Smooth muscle cell (in vitro differentiated cells): ENCODE measurements around the gene PADI4. TPM values are rescaled to one million over a fixed set of nuclear protein-coding genes. Genes with fewer than 3 reads are reported as not detected.

Source experiments
- DNase-seq: peaks from one replicate; lab custom pipeline; 2025; ENCODE audit not compliant: unreplicated experiment; lab: John Stamatoyannopoulos, UW
- H2AFZ ChIP-seq: fragments of 200-600 bp; sonication (generic); 2 replicates; pipeline ENCODE4 v1.6.0; 2016; ENCODE audit warnings: antibody characterized with exemption, low read depth, mild to moderate bottlenecking
- H3F3A ChIP-seq: fragments of 200-600 bp; sonication (generic); 2 replicates; pipeline ENCODE4 v1.6.0; 2017; ENCODE audit warnings: antibody characterized with exemption, low read depth
- H3K27ac ChIP-seq: fragments of 200-600 bp; sonication (generic); 2 replicates; pipeline ENCODE4 v1.5.1; 2016; ENCODE audit warnings: low read depth, mild to moderate bottlenecking
- H3K27me3 ChIP-seq: fragments of 200-600 bp; sonication (generic); 2 replicates; pipeline ENCODE4 v1.6.1; 2016; ENCODE audit warnings: low read depth, mild to moderate bottlenecking
- H3K36me3 ChIP-seq: fragments of 200-600 bp; sonication (generic); 2 replicates; pipeline ENCODE4 v1.5.1; 2016; ENCODE audit warnings: low read depth
- H3K4me1 ChIP-seq: fragments of 200-600 bp; sonication (generic); 2 replicates; pipeline ENCODE4 v1.5.1; 2016; ENCODE audit warnings: low read depth
- H3K4me2 ChIP-seq: fragments of 200-600 bp; sonication (generic); 2 replicates; pipeline ENCODE4 v1.6.0; 2016; ENCODE audit warnings: mild to moderate bottlenecking
- H3K4me3 ChIP-seq: fragments of 200-600 bp; sonication (generic); 2 replicates; pipeline ENCODE4 v1.5.1; 2016; ENCODE audit warnings: mild to moderate bottlenecking
- H3K79me2 ChIP-seq: fragments of 200-600 bp; sonication (generic); 2 replicates; pipeline ENCODE4 v1.6.0; 2016; ENCODE audit warnings: low read depth, mild to moderate bottlenecking
- H3K9ac ChIP-seq: fragments of 200-600 bp; sonication (generic); 2 replicates; pipeline ENCODE4 v1.6.0; 2016; ENCODE audit warnings: low read depth
- H3K9me3 ChIP-seq: fragments of 200-600 bp; sonication (generic); replicated peaks from 2 replicates; pipeline ENCODE4 v1.5.1; 2016; ENCODE audit warnings: low read depth
- H4K20me1 ChIP-seq: fragments of 200-600 bp; sonication (generic); 2 replicates; pipeline ENCODE4 v1.6.0; 2016; ENCODE audit warnings: low read depth
- WGBS: methylation state at CpG from one replicate; pipeline ENCODE4 v1.1.7; 2016; ENCODE audit warnings: low lambda C conversion rate; 5-methylcytosine and 5-hydroxymethylcytosine counted together
- polyA plus RNA-seq: library from polyadenylated mRNA; unstranded; fragments of >200 nt; fragmentation: Nextera tagmentation; extraction: Ambion mirVana; gene quantifications from 2 replicates; pipeline ENCODE4 v1.2.1, GENCODE V29; 2016
- total RNA-seq: library from RNA; depleted of rRNA; stranded (reverse); fragments of >200 nt; gene quantifications from 2 replicates; pipeline ENCODE4 v1.2.3, GENCODE V29; 2014
- TF ChIP-seq, protein P1 (sequence below): fragments of 200-600 bp; sonication (generic); IDR thresholded peaks from 2 replicates; pipeline ENCODE4 v1.5.1; 2017; ENCODE audit warnings: borderline replicate concordance, mild to moderate bottlenecking, antibody characterized with exemption; ENCODE audit not compliant: insufficient read depth, poor library complexity, severe bottlenecking

Gene PADI4
- total and polyA plus RNA-seq, 2 experiments from 2014 or later: not detected

- no peaks in the 10 kb centered on the region for H3K4me1 ChIP-seq
- DNase-seq: no peak
- H3K9me3 ChIP-seq: peaks cover 6% of the 10 kb centered on the region
- no peak overlapping the region for H2AFZ ChIP-seq
- no peak overlapping the region for H3K27ac ChIP-seq
- no peak overlapping the region for H3K4me3 ChIP-seq
- H4K20me1 ChIP-seq: no peaks in the 10 kb centered on the region
- no peak overlapping the region for H3K9ac ChIP-seq
- H3K4me2 ChIP-seq: no peak overlapping the region
- H3K27me3 ChIP-seq: no peaks in the 10 kb centered on the region
- 55% methylated on average over 6 of the region's 6 CpGs for WGBS
- no peaks in the 10 kb centered on the region for H3K36me3 ChIP-seq
- no peaks in the 10 kb centered on the region for H3F3A ChIP-seq
- H3K79me2 ChIP-seq: no peaks in the 10 kb centered on the region
- TF ChIP-seq, protein P1, sequence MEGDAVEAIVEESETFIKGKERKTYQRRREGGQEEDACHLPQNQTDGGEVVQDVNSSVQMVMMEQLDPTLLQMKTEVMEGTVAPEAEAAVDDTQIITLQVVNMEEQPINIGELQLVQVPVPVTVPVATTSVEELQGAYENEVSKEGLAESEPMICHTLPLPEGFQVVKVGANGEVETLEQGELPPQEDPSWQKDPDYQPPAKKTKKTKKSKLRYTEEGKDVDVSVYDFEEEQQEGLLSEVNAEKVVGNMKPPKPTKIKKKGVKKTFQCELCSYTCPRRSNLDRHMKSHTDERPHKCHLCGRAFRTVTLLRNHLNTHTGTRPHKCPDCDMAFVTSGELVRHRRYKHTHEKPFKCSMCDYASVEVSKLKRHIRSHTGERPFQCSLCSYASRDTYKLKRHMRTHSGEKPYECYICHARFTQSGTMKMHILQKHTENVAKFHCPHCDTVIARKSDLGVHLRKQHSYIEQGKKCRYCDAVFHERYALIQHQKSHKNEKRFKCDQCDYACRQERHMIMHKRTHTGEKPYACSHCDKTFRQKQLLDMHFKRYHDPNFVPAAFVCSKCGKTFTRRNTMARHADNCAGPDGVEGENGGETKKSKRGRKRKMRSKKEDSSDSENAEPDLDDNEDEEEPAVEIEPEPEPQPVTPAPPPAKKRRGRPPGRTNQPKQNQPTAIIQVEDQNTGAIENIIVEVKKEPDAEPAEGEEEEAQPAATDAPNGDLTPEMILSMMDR: no peak
Measured at GRCh38 chr1:17306921-17307320, 1.1 kb upstream of the PADI4 start.

- H2AFZ ChIP-seq: no peak overlapping the region
- no peaks in the 10 kb centered on the region for H3F3A ChIP-seq
- H3K4me3 ChIP-seq: no peak overlapping the region
- H3K36me3 ChIP-seq: no peaks in the 10 kb centered on the region
- TF ChIP-seq, protein P1: no peak
- H3K4me1 ChIP-seq: no peaks in the 10 kb centered on the region
- no peak overlapping the region for H3K9ac ChIP-seq
- WGBS: 92% methylated on average over 6 of the region's 6 CpGs
- H3K4me2 ChIP-seq: no peak overlapping the region
- no peaks in the 10 kb centered on the region for H3K79me2 ChIP-seq
- peaks cover 2% of the 10 kb centered on the region for H3K9me3 ChIP-seq
- H4K20me1 ChIP-seq: no peaks in the 10 kb centered on the region
- no peaks in the 10 kb centered on the region for H3K27me3 ChIP-seq
- H3K27ac ChIP-seq: no peak overlapping the region
- no peak for DNase-seq
Measured at GRCh38 chr1:17307329-17307728, 668 bp upstream of the PADI4 start.

DNA sequence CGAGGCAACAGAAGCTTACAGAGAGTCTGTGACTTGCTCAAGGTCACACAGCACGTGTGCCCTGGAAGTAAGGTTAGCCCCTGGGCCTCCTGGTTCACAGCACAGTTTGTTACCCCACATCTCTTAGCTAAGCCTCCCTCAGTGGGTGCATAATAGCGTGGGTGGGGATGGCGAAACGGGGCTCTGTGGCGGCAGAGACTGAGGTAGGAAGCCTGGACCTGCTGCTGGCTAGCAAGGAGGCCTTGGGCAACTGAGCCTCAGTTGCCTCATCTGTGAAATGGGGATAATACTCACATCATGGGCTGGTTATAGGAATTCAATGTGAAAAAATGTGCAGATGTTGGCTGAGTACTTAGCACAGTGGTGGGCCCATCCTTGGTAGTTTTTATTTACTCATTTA is 596 bp downstream of the PADI4 start:
- Histone ChIP-seq H2AFZ (no peak overlapping the region), H3K79me2 (no peaks in the 10 kb centered on the region), H3K27me3 (no peaks in the 10 kb centered on the region), H3K27ac (no peak overlapping the region), H3K4me3 (no peak overlapping the region), H3K9me3 (no peaks in the 10 kb centered on the region), H3F3A (no peaks in the 10 kb centered on the region), H3K36me3 (no peaks in the 10 kb centered on the region), H3K4me1 (no peaks in the 10 kb centered on the region), H4K20me1 (no peaks in the 10 kb centered on the region), H3K4me2 (no peak overlapping the region), H3K9ac (no peak overlapping the region)
- TF ChIP-seq, protein P1: no peak
- 68% methylated on average over 6 of the region's 6 CpGs for WGBS
- DNase-seq: no peak

DNA sequence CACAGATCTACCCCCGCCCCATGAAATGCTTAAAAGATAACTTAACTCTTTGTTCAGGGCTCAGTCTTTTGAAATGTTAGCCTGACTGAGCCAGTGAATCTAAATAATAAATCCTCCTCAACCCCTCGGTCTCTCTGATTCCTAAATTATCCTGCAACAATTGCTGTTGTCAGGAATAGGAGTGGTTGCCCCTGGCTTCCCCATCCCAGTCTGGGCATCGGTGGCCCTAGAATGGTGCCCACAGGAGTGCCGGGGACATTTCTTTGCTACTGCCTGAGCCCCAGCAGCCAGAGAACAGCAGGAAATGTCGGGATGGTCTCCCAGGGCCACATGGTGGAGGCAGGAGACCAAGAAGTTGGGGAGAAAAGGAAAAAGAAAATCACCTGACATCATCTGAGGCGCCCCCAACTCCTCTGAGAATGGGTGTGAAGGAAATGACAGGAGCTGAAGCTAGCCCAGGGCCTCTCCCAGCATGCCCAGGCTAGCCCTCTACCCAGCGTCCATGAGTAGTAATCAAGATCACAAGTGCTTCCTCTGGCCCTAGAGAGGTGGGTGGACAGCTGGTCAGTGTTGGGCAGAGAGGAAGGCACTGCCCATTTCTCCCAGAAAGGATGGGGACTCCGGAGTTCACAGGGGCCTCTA is 1.6 kb downstream of the PADI4 start:
- Histone ChIP-seq H4K20me1 (no peaks in the 10 kb centered on the region), H3K4me2 (no peak overlapping the region), H2AFZ (no peak overlapping the region), H3K4me3 (no peak overlapping the region), H3K79me2 (no peaks in the 10 kb centered on the region), H3K27me3 (no peaks in the 10 kb centered on the region), H3K9ac (no peak overlapping the region), H3K4me1 (no peaks in the 10 kb centered on the region), H3K36me3 (no peaks in the 10 kb centered on the region), H3K9me3 (no peaks in the 10 kb centered on the region), H3K27ac (no peak overlapping the region), H3F3A (no peaks in the 10 kb centered on the region)
- TF ChIP-seq, protein P1: no peak
- no peak for DNase-seq
- 76% methylated on average over 8 of the region's 8 CpGs for WGBS
